Parathyroid adenoma (tissue), 2 donors: ENCODE results near the gene LCE2B.
"Not testable (repeated sequence)": the region's sequence is repeated elsewhere in the genome, so short reads cannot be mapped to it uniquely, and the experiment has no call there.

Experiments used
- H2AFZ ChIP-seq: fragments of 300-600 bp; sonication (generic); one replicate; pipeline ENCODE4 v1.7.0; 2017; ENCODE audit warnings: antibody characterized with exemption, mild to moderate bottlenecking
- H3K27ac ChIP-seq: fragments of 300-600 bp; sonication (generic); one replicate; pipeline ENCODE4 v1.7.0; 2017
- H3K27me3 ChIP-seq: fragments of 300-600 bp; sonication (generic); one replicate; pipeline ENCODE4 v1.7.0; 2017; ENCODE audit warnings: low read length; ENCODE audit not compliant: control insufficient read depth, insufficient read depth
- H3K36me3 ChIP-seq: fragments of 300-600 bp; sonication (generic); one replicate; pipeline ENCODE4 v1.7.0; 2017; ENCODE audit warnings: low read length; ENCODE audit not compliant: control insufficient read depth, insufficient read depth
- H3K4me1 ChIP-seq: fragments of 300-600 bp; sonication (generic); one replicate; pipeline ENCODE4 v1.7.0; 2017; ENCODE audit warnings: control low read depth
- H3K4me2 ChIP-seq: fragments of 300-600 bp; sonication (generic); one replicate; pipeline ENCODE4 v1.7.0; 2017; ENCODE audit warnings: low read length
- H3K4me3 ChIP-seq: fragments of 300-600 bp; sonication (generic); one replicate; pipeline ENCODE4 v1.7.0; 2017; ENCODE audit warnings: low read depth, low read length
- H3K79me2 ChIP-seq: fragments of 300-600 bp; sonication (generic); one replicate; pipeline ENCODE4 v1.7.0; 2017; ENCODE audit warnings: control low read depth
- H3K9ac ChIP-seq: fragments of 300-600 bp; sonication (generic); one replicate; pipeline ENCODE4 v1.7.0; 2017; ENCODE audit warnings: mild to moderate bottlenecking
- H3K9me3 ChIP-seq: fragments of 300-600 bp; sonication (generic); one replicate; pipeline ENCODE4 v1.7.0; 2017; ENCODE audit warnings: low read length; ENCODE audit not compliant: control insufficient read depth
- CTCF ChIP-seq: fragments of 300-600 bp; sonication (generic); IDR thresholded peaks from one replicate; pipeline ENCODE4 v1.7.0; 2017; ENCODE audit warnings: antibody characterized with exemption, mild to moderate bottlenecking
- donor health status: primary hyperparathyroidism.

The LCE2B gene

DNA sequence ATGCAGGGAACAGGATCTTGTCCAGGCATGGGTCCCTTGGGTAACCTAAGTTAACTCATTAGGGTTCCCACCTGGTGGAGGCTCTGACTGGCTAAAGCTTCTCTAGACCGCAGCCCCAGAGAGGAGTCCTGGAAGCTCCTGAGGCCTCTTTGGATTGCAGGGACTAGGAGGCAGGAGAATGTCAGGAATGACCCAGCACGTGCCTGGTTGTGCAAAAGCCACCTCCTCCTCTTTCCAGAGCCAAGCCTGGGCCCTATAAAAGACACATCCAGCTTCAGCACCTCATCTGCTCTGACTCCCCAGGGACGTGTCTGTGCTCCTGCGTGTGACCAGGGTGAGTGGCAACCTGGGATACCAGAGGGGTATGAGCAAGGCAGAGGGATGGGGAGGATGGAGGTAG lies at the start of gene LCE2B:
TSS of gene LCE2B (plus strand) at position 301 of the 400 bp plus-strand sequence. CDS start 721 bp downstream, outside the sequence.
- H3K27ac ChIP-seq, H3K27me3 ChIP-seq, H3K4me3 ChIP-seq, H3K9me3 ChIP-seq, H3K79me2 ChIP-seq, H2AFZ ChIP-seq, H3K9ac ChIP-seq, H3K4me2 ChIP-seq, H3K36me3 ChIP-seq, H3K4me1 ChIP-seq: not testable (repeated sequence)

DNA sequence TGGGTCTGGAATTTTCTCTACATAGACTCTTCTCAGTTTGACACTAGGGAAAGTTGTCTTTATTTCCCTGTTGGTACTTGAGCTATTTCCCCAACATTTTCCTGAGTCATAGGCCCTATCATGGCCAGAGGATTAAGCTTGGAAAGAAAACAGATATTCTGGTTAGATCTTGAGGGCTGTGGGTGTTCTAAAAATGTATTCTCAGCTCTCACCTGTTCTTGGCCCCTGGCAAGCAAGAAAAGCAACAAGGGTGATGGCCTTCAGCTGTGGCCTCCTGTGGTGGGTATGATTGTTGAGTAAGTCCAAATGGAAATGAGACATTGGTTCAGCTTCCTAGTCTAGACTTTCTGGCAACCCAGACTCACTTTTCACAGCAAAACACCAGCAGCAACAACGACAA lies 45.6 kb upstream of the LCE2B start:
- no peak overlapping the region for H3K27ac ChIP-seq
- no peaks in the 10 kb centered on the region for H3K27me3 ChIP-seq
- H3K79me2 ChIP-seq, result no peaks in the 10 kb centered on the region
- TF ChIP-seq CTCF, result no peak
- H3K9me3 ChIP-seq, result no peaks in the 10 kb centered on the region
- no peaks in the 10 kb centered on the region for H3K4me1 ChIP-seq
- no peaks in the 10 kb centered on the region for H3K36me3 ChIP-seq
- H3K4me2 ChIP-seq, result no peak overlapping the region
- H3K4me3 ChIP-seq, result no peak overlapping the region
- no peak overlapping the region for H2AFZ ChIP-seq
- no peak overlapping the region for H3K9ac ChIP-seq

- H3K4me1 ChIP-seq, result no peaks in the 10 kb centered on the region
- no peaks in the 10 kb centered on the region for H3K79me2 ChIP-seq
- no peak overlapping the region for H2AFZ ChIP-seq
- TF ChIP-seq CTCF, result no peak
- no peaks in the 10 kb centered on the region for H3K36me3 ChIP-seq
- no peak overlapping the region for H3K4me2 ChIP-seq
- no peaks in the 10 kb centered on the region for H3K9me3 ChIP-seq
- no peak overlapping the region for H3K4me3 ChIP-seq
- H3K9ac ChIP-seq, result no peak overlapping the region
- no peak overlapping the region for H3K27ac ChIP-seq
- H3K27me3 ChIP-seq, result no peaks in the 10 kb centered on the region
These were observed 42.0 kb upstream of the LCE2B start for GRCh38 chr1:152643945-152644344.

GRCh38 chr1:152645146-152645545 lies 40.8 kb upstream of the LCE2B start:
- Histone ChIP-seq H3K79me2 (no peaks in the 10 kb centered on the region), H3K4me1 (no peaks in the 10 kb centered on the region), H3K4me2 (no peak overlapping the region), H3K27ac (no peak overlapping the region), H3K27me3 (no peaks in the 10 kb centered on the region), H3K36me3 (no peaks in the 10 kb centered on the region), H3K9ac (no peak overlapping the region), H2AFZ (no peak overlapping the region), H3K4me3 (no peak overlapping the region), H3K9me3 (no peaks in the 10 kb centered on the region)
- TF ChIP-seq CTCF, result no peak

GRCh38 chr1:152646656-152647055 lies 39.3 kb upstream of the LCE2B start:
- Histone ChIP-seq H3K4me2 (no peak overlapping the region), H3K9me3 (no peaks in the 10 kb centered on the region), H3K4me3 (no peak overlapping the region), H3K79me2 (no peaks in the 10 kb centered on the region), H3K27me3 (no peaks in the 10 kb centered on the region), H3K9ac (no peak overlapping the region), H3K4me1 (no peaks in the 10 kb centered on the region), H3K36me3 (no peaks in the 10 kb centered on the region), H3K27ac (no peak overlapping the region), H2AFZ (no peak overlapping the region)
- TF ChIP-seq CTCF, result no peak
